Adrenal gland (tissue), 5 donors: Measurements from ENCODE around the gene SYCE1L.
"Not testable (repeated sequence)": the region's sequence is repeated elsewhere in the genome, so short reads cannot be mapped to it uniquely, and the experiment has no call there.

Experiments used
- POLR2A ChIP-seq, 2 donors: fragments of 450-650 bp; IDR thresholded peaks; one replicate each; pipeline ENCODE4 v1.6.1; 2017; ENCODE audit warnings: antibody characterized with exemption in 2 of 2, mild to moderate bottlenecking in 2 of 2, moderate library complexity in 1 of 2
- TF ChIP-seq, protein P1 (sequence below), 6 experiments: fragments of 450-650 bp in 4 of 6; fragments of 200-600 bp in 2 of 6; sonication (generic) in 1 of 6; IDR thresholded peaks; 1 replicate in 5 of 6; 2 replicates in 1 of 6; pipeline versions ENCODE4 v1.5.1 to v1.8.0; 2016 to 2021; ENCODE audit warnings: antibody characterized with exemption in 6 of 6, mild to moderate bottlenecking in 2 of 6, moderate library complexity in 1 of 6
- donor health status: DM: no; HTN: no; CAD: no.

GRCh38 chr16:77186298-77186697, 12.9 kb upstream of the SYCE1L start:
- TF ChIP-seq, protein P1, sequence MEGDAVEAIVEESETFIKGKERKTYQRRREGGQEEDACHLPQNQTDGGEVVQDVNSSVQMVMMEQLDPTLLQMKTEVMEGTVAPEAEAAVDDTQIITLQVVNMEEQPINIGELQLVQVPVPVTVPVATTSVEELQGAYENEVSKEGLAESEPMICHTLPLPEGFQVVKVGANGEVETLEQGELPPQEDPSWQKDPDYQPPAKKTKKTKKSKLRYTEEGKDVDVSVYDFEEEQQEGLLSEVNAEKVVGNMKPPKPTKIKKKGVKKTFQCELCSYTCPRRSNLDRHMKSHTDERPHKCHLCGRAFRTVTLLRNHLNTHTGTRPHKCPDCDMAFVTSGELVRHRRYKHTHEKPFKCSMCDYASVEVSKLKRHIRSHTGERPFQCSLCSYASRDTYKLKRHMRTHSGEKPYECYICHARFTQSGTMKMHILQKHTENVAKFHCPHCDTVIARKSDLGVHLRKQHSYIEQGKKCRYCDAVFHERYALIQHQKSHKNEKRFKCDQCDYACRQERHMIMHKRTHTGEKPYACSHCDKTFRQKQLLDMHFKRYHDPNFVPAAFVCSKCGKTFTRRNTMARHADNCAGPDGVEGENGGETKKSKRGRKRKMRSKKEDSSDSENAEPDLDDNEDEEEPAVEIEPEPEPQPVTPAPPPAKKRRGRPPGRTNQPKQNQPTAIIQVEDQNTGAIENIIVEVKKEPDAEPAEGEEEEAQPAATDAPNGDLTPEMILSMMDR (IDR thresholded peaks at IDR 0.05): not testable (repeated sequence)
- not testable (repeated sequence) for TF ChIP-seq POLR2A (IDR thresholded peaks at IDR 0.05)
